Liver (tissue), 3 donors: Measurements from ENCODE around the gene IQCF2.

Source experiments
- CTCF ChIP-seq: fragments of 150-350 bp; IDR thresholded peaks from 2 replicates; pipeline ENCODE4 v1.5.1; 2017; ENCODE audit warnings: improper control_type of control experiment, low read depth, low read length; ENCODE audit not compliant: missing input control
- EGR1 ChIP-seq, 2 donors: IDR thresholded peaks; 2 replicates each; pipeline ENCODE4 v1.6.1; 2016 to 2018; ENCODE audit warnings: antibody characterized with exemption in 2 of 2, low read depth in 2 of 2
- FOXA1 ChIP-seq: IDR thresholded peaks from 2 replicates; pipeline ENCODE4 v1.6.1; 2016; ENCODE audit warnings: antibody characterized with exemption
- FOXA2 ChIP-seq: IDR thresholded peaks from 2 replicates; pipeline ENCODE4 v1.6.1; 2016; ENCODE audit warnings: antibody characterized with exemption
- GABPA ChIP-seq, 2 donors: IDR thresholded peaks in 1 of 2; conservative IDR thresholded peaks in 1 of 2; 2 replicates each; pipeline ENCODE4 v1.6.1; 2016; ENCODE audit warnings: antibody characterized with exemption in 2 of 2, mild to moderate bottlenecking in 1 of 2, moderate library complexity in 1 of 2
- JUND ChIP-seq, 2 donors: IDR thresholded peaks; 2 replicates each; pipeline ENCODE4 v1.6.1; 2016; ENCODE audit warnings: antibody characterized with exemption in 2 of 2
- MAX ChIP-seq: IDR thresholded peaks from 2 replicates; pipeline ENCODE4 v1.6.1; 2016; ENCODE audit warnings: antibody characterized with exemption
- RAD21 ChIP-seq, 2 donors: IDR thresholded peaks; 2 replicates each; pipeline ENCODE4 v1.6.1; 2016; ENCODE audit warnings: antibody characterized with exemption in 2 of 2, mild to moderate bottlenecking in 2 of 2
- SP1 ChIP-seq: IDR thresholded peaks from 2 replicates; pipeline ENCODE4 v1.6.1; 2018; ENCODE audit warnings: antibody characterized with exemption, mild to moderate bottlenecking
- TAF1 ChIP-seq: conservative IDR thresholded peaks from 2 replicates; pipeline ENCODE4 v1.6.1; 2016; ENCODE audit warnings: antibody characterized with exemption, mild to moderate bottlenecking
- YY1 ChIP-seq: IDR thresholded peaks from 2 replicates; pipeline ENCODE4 v1.6.1; 2016; ENCODE audit warnings: antibody characterized with exemption, mild to moderate bottlenecking
- TF ChIP-seq, protein P1 (sequence below): IDR thresholded peaks from 2 replicates; pipeline ENCODE4 v1.6.1; 2016; ENCODE audit warnings: antibody characterized with exemption, mild to moderate bottlenecking
- TF ChIP-seq, protein P2 (sequence below): IDR thresholded peaks from 2 replicates; pipeline ENCODE4 v1.6.1; 2016; ENCODE audit warnings: antibody characterized with exemption
- TF ChIP-seq, protein P3 (sequence below): IDR thresholded peaks from 2 replicates; pipeline ENCODE4 v1.6.1; 2016; ENCODE audit warnings: antibody characterized with exemption
- donor health status: healthy.
- donor health status: healthy.

DNA sequence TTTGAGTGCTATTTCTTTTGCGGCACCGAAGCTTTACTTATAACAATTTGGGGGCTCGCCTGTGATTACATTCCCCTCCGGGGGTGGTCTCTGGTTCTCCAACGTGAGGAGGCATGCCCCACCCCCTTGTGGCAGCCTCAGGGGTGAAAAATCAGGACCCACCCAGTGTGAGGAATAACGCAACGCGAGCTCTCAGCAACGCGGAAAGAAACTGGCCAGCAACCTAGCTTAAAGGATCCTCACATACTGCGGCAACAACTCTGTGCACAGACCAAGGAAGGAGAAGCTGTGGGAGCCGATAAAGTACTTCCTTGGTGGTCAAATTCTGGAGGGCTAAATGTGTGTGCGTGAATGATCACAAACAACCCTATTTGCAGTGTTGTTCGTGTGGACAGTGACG is 36.0 kb downstream of the IQCF2 start:
- TF ChIP-seq CTCF (no peak), SP1 (no peak), MAX (no peak), FOXA1 (no peak), FOXA2 (no peak), TAF1 (no peak), JUND (IDR thresholded peaks at IDR 0.05) (no peak), YY1 (no peak), RAD21 (IDR thresholded peaks at IDR 0.05) (no peak), EGR1 (IDR thresholded peaks at IDR 0.05; ENCODE audit: low read depth in 2 of 2) (no peak), GABPA (IDR thresholded peaks at IDR 0.05 in 1 of 2, conservative IDR thresholded peaks at IDR 0.05 in 1 of 2) (no peak)
- TF ChIP-seq, protein P1, sequence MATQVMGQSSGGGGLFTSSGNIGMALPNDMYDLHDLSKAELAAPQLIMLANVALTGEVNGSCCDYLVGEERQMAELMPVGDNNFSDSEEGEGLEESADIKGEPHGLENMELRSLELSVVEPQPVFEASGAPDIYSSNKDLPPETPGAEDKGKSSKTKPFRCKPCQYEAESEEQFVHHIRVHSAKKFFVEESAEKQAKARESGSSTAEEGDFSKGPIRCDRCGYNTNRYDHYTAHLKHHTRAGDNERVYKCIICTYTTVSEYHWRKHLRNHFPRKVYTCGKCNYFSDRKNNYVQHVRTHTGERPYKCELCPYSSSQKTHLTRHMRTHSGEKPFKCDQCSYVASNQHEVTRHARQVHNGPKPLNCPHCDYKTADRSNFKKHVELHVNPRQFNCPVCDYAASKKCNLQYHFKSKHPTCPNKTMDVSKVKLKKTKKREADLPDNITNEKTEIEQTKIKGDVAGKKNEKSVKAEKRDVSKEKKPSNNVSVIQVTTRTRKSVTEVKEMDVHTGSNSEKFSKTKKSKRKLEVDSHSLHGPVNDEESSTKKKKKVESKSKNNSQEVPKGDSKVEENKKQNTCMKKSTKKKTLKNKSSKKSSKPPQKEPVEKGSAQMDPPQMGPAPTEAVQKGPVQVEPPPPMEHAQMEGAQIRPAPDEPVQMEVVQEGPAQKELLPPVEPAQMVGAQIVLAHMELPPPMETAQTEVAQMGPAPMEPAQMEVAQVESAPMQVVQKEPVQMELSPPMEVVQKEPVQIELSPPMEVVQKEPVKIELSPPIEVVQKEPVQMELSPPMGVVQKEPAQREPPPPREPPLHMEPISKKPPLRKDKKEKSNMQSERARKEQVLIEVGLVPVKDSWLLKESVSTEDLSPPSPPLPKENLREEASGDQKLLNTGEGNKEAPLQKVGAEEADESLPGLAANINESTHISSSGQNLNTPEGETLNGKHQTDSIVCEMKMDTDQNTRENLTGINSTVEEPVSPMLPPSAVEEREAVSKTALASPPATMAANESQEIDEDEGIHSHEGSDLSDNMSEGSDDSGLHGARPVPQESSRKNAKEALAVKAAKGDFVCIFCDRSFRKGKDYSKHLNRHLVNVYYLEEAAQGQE, result no peak
- TF ChIP-seq, protein P2, sequence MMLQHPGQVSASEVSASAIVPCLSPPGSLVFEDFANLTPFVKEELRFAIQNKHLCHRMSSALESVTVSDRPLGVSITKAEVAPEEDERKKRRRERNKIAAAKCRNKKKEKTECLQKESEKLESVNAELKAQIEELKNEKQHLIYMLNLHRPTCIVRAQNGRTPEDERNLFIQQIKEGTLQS, result no peak
- TF ChIP-seq, protein P3, sequence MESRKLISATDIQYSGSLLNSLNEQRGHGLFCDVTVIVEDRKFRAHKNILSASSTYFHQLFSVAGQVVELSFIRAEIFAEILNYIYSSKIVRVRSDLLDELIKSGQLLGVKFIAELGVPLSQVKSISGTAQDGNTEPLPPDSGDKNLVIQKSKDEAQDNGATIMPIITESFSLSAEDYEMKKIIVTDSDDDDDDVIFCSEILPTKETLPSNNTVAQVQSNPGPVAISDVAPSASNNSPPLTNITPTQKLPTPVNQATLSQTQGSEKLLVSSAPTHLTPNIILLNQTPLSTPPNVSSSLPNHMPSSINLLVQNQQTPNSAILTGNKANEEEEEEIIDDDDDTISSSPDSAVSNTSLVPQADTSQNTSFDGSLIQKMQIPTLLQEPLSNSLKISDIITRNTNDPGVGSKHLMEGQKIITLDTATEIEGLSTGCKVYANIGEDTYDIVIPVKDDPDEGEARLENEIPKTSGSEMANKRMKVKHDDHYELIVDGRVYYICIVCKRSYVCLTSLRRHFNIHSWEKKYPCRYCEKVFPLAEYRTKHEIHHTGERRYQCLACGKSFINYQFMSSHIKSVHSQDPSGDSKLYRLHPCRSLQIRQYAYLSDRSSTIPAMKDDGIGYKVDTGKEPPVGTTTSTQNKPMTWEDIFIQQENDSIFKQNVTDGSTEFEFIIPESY, result no peak
